NB4 (cell line): ENCODE results near the gene IFNW1.
A peak's percentile ranks its signal among the peaks of the same experiment; 100 is the strongest.
"Not testable (repeated sequence)": the region's sequence is repeated elsewhere in the genome, so short reads cannot be mapped to it uniquely, and the experiment has no call there.

Source experiments
- DNase-seq: peaks from one replicate; pipeline ENCODE4 v3.0.0; 2010; ENCODE audit warnings: low read depth
- H3K4me3 ChIP-seq: one replicate; pipeline ENCODE4 v1.5.1; 2011; ENCODE audit warnings: mild to moderate bottlenecking, low read depth, low read length, moderate library complexity
- MAX ChIP-seq: IDR thresholded peaks from 2 replicates; pipeline ENCODE4 v1.6.1; 2011; ENCODE audit warnings: low read depth, low read length
- MYC ChIP-seq: IDR thresholded peaks from 2 replicates; pipeline ENCODE4 v1.6.1; 2011; ENCODE audit warnings: low read depth, low read length
- POLR2A ChIP-seq: IDR thresholded peaks from 2 replicates; pipeline ENCODE4 v1.6.1; 2011; ENCODE audit warnings: mild to moderate bottlenecking; ENCODE audit not compliant: insufficient read length; ENCODE audit errors: extremely low read depth
- TF ChIP-seq, protein P1 (sequence below): IDR thresholded peaks from one replicate; pipeline ENCODE4 v1.5.1; 2012; ENCODE audit warnings: low read depth, low read length

Gene IFNW1

DNA sequence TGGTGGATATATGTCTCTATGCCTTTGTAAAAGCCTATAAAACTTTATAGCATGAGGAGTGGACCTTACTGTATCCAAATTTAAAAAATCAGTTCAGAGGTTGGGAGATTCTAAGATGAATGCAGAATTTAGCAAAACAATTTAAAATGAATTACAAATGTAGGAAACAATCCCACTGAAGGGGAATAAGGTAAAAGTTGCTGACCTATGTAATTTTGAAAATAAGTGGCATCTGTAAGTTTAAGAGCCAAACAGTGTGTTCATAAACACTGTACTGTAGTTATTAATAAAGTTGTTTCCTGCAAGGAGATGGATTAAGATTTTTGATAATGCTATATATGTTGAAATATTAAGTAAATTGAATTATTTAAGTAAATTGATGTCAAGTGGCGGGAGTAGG lies 4.6 kb downstream of the IFNW1 start:
- DNase-seq: no peak
- TF ChIP-seq POLR2A (no peak), MAX (no peak), MYC (no peak)
- TF ChIP-seq, protein P1, sequence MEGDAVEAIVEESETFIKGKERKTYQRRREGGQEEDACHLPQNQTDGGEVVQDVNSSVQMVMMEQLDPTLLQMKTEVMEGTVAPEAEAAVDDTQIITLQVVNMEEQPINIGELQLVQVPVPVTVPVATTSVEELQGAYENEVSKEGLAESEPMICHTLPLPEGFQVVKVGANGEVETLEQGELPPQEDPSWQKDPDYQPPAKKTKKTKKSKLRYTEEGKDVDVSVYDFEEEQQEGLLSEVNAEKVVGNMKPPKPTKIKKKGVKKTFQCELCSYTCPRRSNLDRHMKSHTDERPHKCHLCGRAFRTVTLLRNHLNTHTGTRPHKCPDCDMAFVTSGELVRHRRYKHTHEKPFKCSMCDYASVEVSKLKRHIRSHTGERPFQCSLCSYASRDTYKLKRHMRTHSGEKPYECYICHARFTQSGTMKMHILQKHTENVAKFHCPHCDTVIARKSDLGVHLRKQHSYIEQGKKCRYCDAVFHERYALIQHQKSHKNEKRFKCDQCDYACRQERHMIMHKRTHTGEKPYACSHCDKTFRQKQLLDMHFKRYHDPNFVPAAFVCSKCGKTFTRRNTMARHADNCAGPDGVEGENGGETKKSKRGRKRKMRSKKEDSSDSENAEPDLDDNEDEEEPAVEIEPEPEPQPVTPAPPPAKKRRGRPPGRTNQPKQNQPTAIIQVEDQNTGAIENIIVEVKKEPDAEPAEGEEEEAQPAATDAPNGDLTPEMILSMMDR: no peak

DNA sequence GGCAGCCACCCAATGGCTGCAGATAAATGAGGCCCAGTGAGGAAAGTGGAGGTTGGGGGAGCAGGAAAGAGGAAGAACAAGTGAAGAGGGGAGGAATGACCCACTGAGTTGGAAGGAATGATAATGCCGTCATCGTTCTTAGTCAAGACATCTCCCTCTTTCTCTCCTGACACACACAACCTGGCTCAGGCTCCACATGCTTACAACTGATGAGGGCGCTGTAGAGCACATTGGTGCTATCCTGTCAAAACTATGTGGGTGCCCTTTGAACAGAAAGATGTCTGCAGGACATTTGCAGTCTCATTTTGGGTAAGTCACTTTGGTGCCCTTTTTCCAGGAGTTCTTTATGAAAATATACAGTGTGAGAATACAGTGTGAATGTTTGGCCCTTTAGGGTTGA lies 5.9 kb downstream of the IFNW1 start:
- DNase-seq: no peak

More for the DNA sequence above, 4.6 kb downstream of the IFNW1 start:
- no peak overlapping the region for H3K4me3 ChIP-seq

DNA sequence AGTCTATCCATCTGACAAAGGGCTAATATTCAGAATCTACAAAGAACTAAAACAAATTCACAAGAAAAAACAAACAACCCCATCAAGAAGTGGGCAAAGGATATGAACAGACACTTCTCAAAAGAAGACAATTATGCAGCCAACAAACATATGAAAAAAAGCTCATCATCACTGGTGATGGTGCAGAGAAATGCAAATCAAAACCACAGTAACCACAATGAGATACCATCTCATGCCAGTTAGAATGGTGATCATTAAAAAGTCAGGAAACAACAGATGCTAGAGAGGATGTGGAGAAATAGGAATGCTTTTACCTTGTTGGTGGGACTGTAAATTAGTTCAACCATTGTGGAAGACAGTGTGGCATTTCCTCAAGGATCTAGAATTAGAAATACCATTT lies 13.4 kb downstream of the IFNW1 start:
- DNase-seq: peak; percentile 33
- not testable (repeated sequence) for H3K4me3 ChIP-seq

More for the DNA sequence above, 5.9 kb downstream of the IFNW1 start:
- TF ChIP-seq POLR2A (no peak), MYC (no peak), MAX (no peak)
- TF ChIP-seq, protein P1: no peak
- no peak overlapping the region for H3K4me3 ChIP-seq

GRCh38 chr9:21121595-21122251 lies 19.9 kb downstream of the IFNW1 start:
- DNase-seq: no peak
- no peak overlapping the region for H3K4me3 ChIP-seq
- no peak for TF ChIP-seq MAX
- TF ChIP-seq, protein P1: no peak
- no peak for TF ChIP-seq POLR2A

GRCh38 chr9:21121079-21121478 lies 20.6 kb downstream of the IFNW1 start:
- TF ChIP-seq POLR2A (no peak), MYC (no peak), MAX (no peak)
- TF ChIP-seq, protein P1: no peak
- DNase-seq: no peak
- no peak overlapping the region for H3K4me3 ChIP-seq

DNA sequence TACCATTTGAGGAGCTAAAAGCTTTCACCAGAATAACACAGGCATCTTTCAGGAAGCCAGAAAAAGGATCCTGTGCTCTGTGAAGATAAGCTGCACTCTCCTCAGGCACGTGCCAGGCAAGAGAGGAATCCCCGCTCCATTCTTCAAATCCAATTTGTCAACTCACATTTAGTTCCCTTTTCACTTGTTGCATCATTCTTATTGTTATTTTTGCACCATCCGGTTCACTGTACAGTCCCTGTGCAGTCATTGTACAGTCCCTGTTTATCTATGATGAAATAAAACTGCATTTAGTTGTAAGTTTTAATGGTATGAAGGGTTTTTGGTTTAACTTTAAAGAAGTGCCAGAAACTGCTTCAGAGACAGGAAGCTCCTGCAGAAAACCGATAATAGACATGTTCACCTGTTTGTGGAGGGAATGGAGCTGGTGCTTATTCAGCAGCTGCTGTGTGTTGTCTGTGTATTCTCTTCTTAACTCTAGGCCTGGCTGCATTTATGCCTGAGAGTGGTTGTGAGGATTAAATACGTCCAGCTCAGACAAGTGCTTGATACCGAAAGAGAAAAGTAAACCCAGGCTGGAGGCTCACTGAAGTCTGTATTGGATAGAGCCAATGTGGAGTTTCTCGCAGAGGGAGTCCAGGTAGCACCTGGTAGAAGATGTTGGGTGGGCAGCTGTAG lies 22.4 kb downstream of the IFNW1 start:
- H3K4me3 ChIP-seq: no peak overlapping the region
- DNase-seq: peak; percentile 94
- TF ChIP-seq, protein P1: no peak
- peak; percentile 97 for TF ChIP-seq MAX
- TF ChIP-seq MYC: peak; percentile 96
